Osteocyte (in vitro differentiated cells): ENCODE data around the gene HDGFL3. TPM values are rescaled to one million over a fixed set of nuclear protein-coding genes. Genes with fewer than 3 reads are reported as not detected.

ENCODE experiments used
- DNase-seq: peaks from one replicate; pipeline ENCODE4 v3.0.0; 2021; ENCODE audit warnings: mixed read lengths; ENCODE audit not compliant: unreplicated experiment; ENCODE audit errors: extremely low spot score
- H3K27ac Mint-ChIP-seq: one replicate; pipeline ENCODE4 v1.8.0; 2021; ENCODE audit warnings: mild to moderate bottlenecking, mixed read lengths; ENCODE audit not compliant: unreplicated experiment
- H3K27me3 Mint-ChIP-seq: one replicate; pipeline ENCODE4 v1.8.0; 2021; ENCODE audit warnings: mixed read lengths; ENCODE audit not compliant: unreplicated experiment
- H3K36me3 Mint-ChIP-seq: one replicate; pipeline ENCODE4 v1.8.0; 2021; ENCODE audit warnings: mixed read lengths; ENCODE audit not compliant: unreplicated experiment
- H3K4me1 Mint-ChIP-seq: one replicate; pipeline ENCODE4 v1.8.0; 2021; ENCODE audit warnings: mixed read lengths; ENCODE audit not compliant: unreplicated experiment
- H3K4me3 Mint-ChIP-seq: one replicate; pipeline ENCODE4 v1.8.0; 2021; ENCODE audit warnings: mild to moderate bottlenecking, moderate library complexity, mixed read lengths; ENCODE audit not compliant: unreplicated experiment
- H3K9me3 Mint-ChIP-seq: one replicate; pipeline ENCODE4 v1.8.0; 2021; ENCODE audit warnings: mixed read lengths; ENCODE audit not compliant: unreplicated experiment
- total RNA-seq: library from RNA; stranded (reverse); gene quantifications from 2 replicates; pipeline ENCODE4 v1.2.1, GENCODE V29; 2021
- TF ChIP-seq, protein P1 (sequence below): fragments of 200-600 bp; sonication (generic); IDR thresholded peaks from 2 replicates; pipeline ENCODE4 v1.5.0; 2021; ENCODE audit warnings: antibody characterized with exemption, mild to moderate bottlenecking, moderate library complexity

HDGFL3 gene
- total RNA-seq, 1 donor from 2014 or later = 93.6 TPM

DNA sequence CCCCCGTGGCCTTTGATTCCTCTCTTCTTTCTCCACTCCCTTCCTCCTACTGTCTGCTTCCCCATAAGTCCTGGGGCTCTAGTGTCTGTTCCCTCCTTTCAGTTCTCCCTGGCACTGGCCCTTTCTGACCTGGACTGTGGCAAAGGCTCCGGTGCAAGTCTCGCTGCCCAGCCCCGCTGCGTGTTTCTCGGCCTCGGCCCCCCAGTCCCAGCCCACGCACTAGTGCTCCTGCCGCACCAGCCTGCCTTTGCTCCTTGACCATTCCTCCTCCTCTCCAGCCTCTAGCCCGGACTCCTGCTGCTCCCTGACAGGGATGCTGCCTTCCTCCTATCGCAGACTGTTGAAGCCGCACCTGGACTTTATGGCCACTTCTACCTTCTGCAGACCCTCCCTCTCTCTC lies 98.1 kb downstream of the HDGFL3 start:
- Mint-ChIP-seq H3K9me3 (no peaks in the 10 kb centered on the region), H3K27me3 (no peaks in the 10 kb centered on the region), H3K27ac (no peak overlapping the region), H3K4me3 (no peak overlapping the region), H3K36me3 (peaks cover 3% of the 10 kb centered on the region), H3K4me1 (peaks cover 53% of the 10 kb centered on the region)
- TF ChIP-seq, protein P1, sequence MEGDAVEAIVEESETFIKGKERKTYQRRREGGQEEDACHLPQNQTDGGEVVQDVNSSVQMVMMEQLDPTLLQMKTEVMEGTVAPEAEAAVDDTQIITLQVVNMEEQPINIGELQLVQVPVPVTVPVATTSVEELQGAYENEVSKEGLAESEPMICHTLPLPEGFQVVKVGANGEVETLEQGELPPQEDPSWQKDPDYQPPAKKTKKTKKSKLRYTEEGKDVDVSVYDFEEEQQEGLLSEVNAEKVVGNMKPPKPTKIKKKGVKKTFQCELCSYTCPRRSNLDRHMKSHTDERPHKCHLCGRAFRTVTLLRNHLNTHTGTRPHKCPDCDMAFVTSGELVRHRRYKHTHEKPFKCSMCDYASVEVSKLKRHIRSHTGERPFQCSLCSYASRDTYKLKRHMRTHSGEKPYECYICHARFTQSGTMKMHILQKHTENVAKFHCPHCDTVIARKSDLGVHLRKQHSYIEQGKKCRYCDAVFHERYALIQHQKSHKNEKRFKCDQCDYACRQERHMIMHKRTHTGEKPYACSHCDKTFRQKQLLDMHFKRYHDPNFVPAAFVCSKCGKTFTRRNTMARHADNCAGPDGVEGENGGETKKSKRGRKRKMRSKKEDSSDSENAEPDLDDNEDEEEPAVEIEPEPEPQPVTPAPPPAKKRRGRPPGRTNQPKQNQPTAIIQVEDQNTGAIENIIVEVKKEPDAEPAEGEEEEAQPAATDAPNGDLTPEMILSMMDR = no peak
- DNase-seq = no peak

- H3K27ac Mint-ChIP-seq = peak overlapping the region; percentile 65
- peak overlapping the region; percentile 74 for H3K4me3 Mint-ChIP-seq
- DNase-seq = no peak
- H3K36me3 Mint-ChIP-seq = no peaks in the 10 kb centered on the region
- H3K27me3 Mint-ChIP-seq = no peaks in the 10 kb centered on the region
- H3K4me1 Mint-ChIP-seq = peaks cover 53% of the 10 kb centered on the region
- TF ChIP-seq, protein P1 = no peak
- H3K9me3 Mint-ChIP-seq = no peaks in the 10 kb centered on the region
Measured at GRCh38 chr15:83108266-83109219, 99.1 kb downstream of the HDGFL3 start.

GRCh38 chr15:83107841-83108181 lies 99.8 kb downstream of the HDGFL3 start:
- Mint-ChIP-seq H3K27ac (peak overlapping the region; percentile 65), H3K27me3 (no peaks in the 10 kb centered on the region), H3K4me1 (peaks cover 45% of the 10 kb centered on the region)

GRCh38 chr15:83106994-83107840 lies 100.4 kb downstream of the HDGFL3 start, which contains the start of gene TM6SF1:
TM6SF1 (plus strand) TSS chr15:83107645; CDS start chr15:83107681, 36 bp downstream.
- no peaks in the 10 kb centered on the region for H3K36me3 Mint-ChIP-seq
- peaks cover 5% of the 10 kb centered on the region for H3K27me3 Mint-ChIP-seq

More at GRCh38 chr15:83107841-83108181, 99.8 kb downstream of the HDGFL3 start:
- TF ChIP-seq, protein P1 = no peak
- no peaks in the 10 kb centered on the region for H3K36me3 Mint-ChIP-seq
- H3K4me3 Mint-ChIP-seq = peak overlapping the region; percentile 74
- no peaks in the 10 kb centered on the region for H3K9me3 Mint-ChIP-seq
- no peak for DNase-seq

More at GRCh38 chr15:83106994-83107840, 100.4 kb downstream of the HDGFL3 start, which contains the start of gene TM6SF1:
- Mint-ChIP-seq H3K4me1 (peaks cover 39% of the 10 kb centered on the region), H3K27ac (peak within 1 kb of the TSS; percentile 65), H3K4me3 (peak within 1 kb of the TSS; percentile 74), H3K9me3 (no peaks in the 10 kb centered on the region)
- DNase-seq = no peak
- TF ChIP-seq, protein P1 = no peak
